ENCODE measurements around the gene PTPRM. TPM values are rescaled to one million over a fixed set of nuclear protein-coding genes. Genes with fewer than 3 reads are reported as not detected.
A peak's percentile ranks its signal among the peaks of the same experiment; 100 is the strongest.

PTPRM gene
- total RNA-seq, 1 donor from 2014 or later = 65.5 TPM

- TF ChIP-seq CTCF (IDR thresholded peaks at IDR 0.05; ENCODE audit: insufficient read depth, low read length, poor library complexity, severe bottlenecking) = no peak
- Histone ChIP-seq H3K36me3 (ENCODE audit: control insufficient read depth, insufficient read depth, low read length) (no peaks in the 10 kb centered on the region), H3K27me3 (ENCODE audit: control insufficient read depth, insufficient read depth, low read length) (no peaks in the 10 kb centered on the region), H3K4me3 (ENCODE audit: low read depth, low read length) (no peak overlapping the region)
- DNase-seq (ENCODE audit: low read depth) = no peak
These were observed 584.1 kb downstream of the PTPRM start for GRCh38 chr18:8151181-8151580.

- peak; percentile 52 for DNase-seq (ENCODE audit: low read depth)
- H3K36me3 ChIP-seq (ENCODE audit: control insufficient read depth, insufficient read depth, low read length) = peaks cover 2% of the 10 kb centered on the region
These were observed 586.9 kb downstream of the PTPRM start for GRCh38 chr18:8153887-8154583.

GRCh38 chr18:8162802-8163201 is 595.7 kb downstream of the PTPRM start:
- TF ChIP-seq CTCF (IDR thresholded peaks at IDR 0.05; ENCODE audit: insufficient read depth, low read length, poor library complexity, severe bottlenecking) = no peak
- no peak for DNase-seq (ENCODE audit: low read depth)

More at GRCh38 chr18:8153887-8154583, 586.9 kb downstream of the PTPRM start:
- H3K4me3 ChIP-seq (ENCODE audit: low read depth, low read length) = no peak overlapping the region
- H3K27me3 ChIP-seq (ENCODE audit: control insufficient read depth, insufficient read depth, low read length) = no peaks in the 10 kb centered on the region
- TF ChIP-seq CTCF (IDR thresholded peaks at IDR 0.05; ENCODE audit: insufficient read depth, low read length, poor library complexity, severe bottlenecking) = no peak

GRCh38 chr18:8163286-8163959 is 596.3 kb downstream of the PTPRM start:
- no peak for TF ChIP-seq CTCF (IDR thresholded peaks at IDR 0.05; ENCODE audit: insufficient read depth, low read length, poor library complexity, severe bottlenecking)
- H3K4me3 ChIP-seq (ENCODE audit: low read depth, low read length) = no peak overlapping the region
- H3K36me3 ChIP-seq (ENCODE audit: control insufficient read depth, insufficient read depth, low read length) = peaks cover 2% of the 10 kb centered on the region
- DNase-seq (ENCODE audit: low read depth) = no peak
- H3K27me3 ChIP-seq (ENCODE audit: control insufficient read depth, insufficient read depth, low read length) = no peaks in the 10 kb centered on the region

More at GRCh38 chr18:8162802-8163201, 595.7 kb downstream of the PTPRM start:
- peaks cover 2% of the 10 kb centered on the region for H3K36me3 ChIP-seq (ENCODE audit: control insufficient read depth, insufficient read depth, low read length)
- no peak overlapping the region for H3K4me3 ChIP-seq (ENCODE audit: low read depth, low read length)
- no peaks in the 10 kb centered on the region for H3K27me3 ChIP-seq (ENCODE audit: control insufficient read depth, insufficient read depth, low read length)

GRCh38 chr18:8165095-8165494 is 598.0 kb downstream of the PTPRM start:
- Histone ChIP-seq H3K27me3 (ENCODE audit: control insufficient read depth, insufficient read depth, low read length) (no peaks in the 10 kb centered on the region), H3K4me3 (ENCODE audit: low read depth, low read length) (no peak overlapping the region), H3K36me3 (ENCODE audit: control insufficient read depth, insufficient read depth, low read length) (no peaks in the 10 kb centered on the region)
- TF ChIP-seq CTCF (IDR thresholded peaks at IDR 0.05; ENCODE audit: insufficient read depth, low read length, poor library complexity, severe bottlenecking) = no peak
- no peak for DNase-seq (ENCODE audit: low read depth)
